Kidney tubule cell (primary cell): ENCODE results near the gene MED10.

Source experiments
- DNase-seq: peaks from one replicate; pipeline ENCODE4 v3.0.0-alpha.2; 2018; ENCODE audit warnings: low spot score

The MED10 gene

GRCh38 chr5:6350277-6351090, 27.9 kb downstream of the MED10 start:
- DNase-seq = no peak

GRCh38 chr5:6349387-6349786, 29.0 kb downstream of the MED10 start:
- no peak for DNase-seq

- DNase-seq = no peak
Observed at GRCh38 chr5:6348476-6349000, 29.8 kb downstream of the MED10 start.

GRCh38 chr5:6347673-6348072, 30.7 kb downstream of the MED10 start:
- no peak for DNase-seq

- DNase-seq = no peak
Observed at GRCh38 chr5:6347165-6347564, 31.2 kb downstream of the MED10 start.

- DNase-seq = no peak
Observed at GRCh38 chr5:6344593-6344989, 33.8 kb downstream of the MED10 start.

GRCh38 chr5:6343951-6344592, 34.3 kb downstream of the MED10 start:
- DNase-seq = no peak

- DNase-seq = no peak
Observed at GRCh38 chr5:6342689-6343315, 35.5 kb downstream of the MED10 start.

- peak; percentile 44 for DNase-seq
Observed at GRCh38 chr5:6340100-6340499, 38.2 kb downstream of the MED10 start.

- DNase-seq = no peak
Observed at GRCh38 chr5:6338871-6339270, 39.5 kb downstream of the MED10 start.

GRCh38 chr5:6338135-6338534, 40.2 kb downstream of the MED10 start:
- DNase-seq = no peak

- DNase-seq = no peak
Observed at GRCh38 chr5:6333182-6333905, 45.0 kb downstream of the MED10 start.

GRCh38 chr5:6328173-6328572, 50.2 kb downstream of the MED10 start:
- peak; percentile 31 for DNase-seq

- DNase-seq = no peak
Observed at GRCh38 chr5:6326776-6327175, 51.6 kb downstream of the MED10 start.

GRCh38 chr5:6322163-6322713, 56.1 kb downstream of the MED10 start:
- DNase-seq = no peak
